HEK293T (cell line): ENCODE results near the gene GRIN2C.

ENCODE experiments used
- CTCF ChIA-PET: fragments of 350-600 bp; formaldehyde crosslinking; extraction: SDS; loops from one replicate; lab custom pipeline; 2021; ENCODE audit warnings: antibody characterized with exemption, inconsistent platforms; lab: Yijun Ruan, JAX
- POLR2A ChIA-PET: fragments of 350-600 bp; formaldehyde crosslinking; extraction: SDS; loops from one replicate; lab custom pipeline; 2020; ENCODE audit warnings: antibody characterized with exemption, inconsistent platforms; lab: Yijun Ruan, JAX
- DNase-seq: peaks from one replicate; pipeline ENCODE4 v3.0.0; 2012; ENCODE audit warnings: mixed read lengths; ENCODE audit errors: extremely low spot score
- ARNT ChIP-seq: fragments of 450-650 bp; IDR thresholded peaks from 2 replicates; pipeline ENCODE4 v1.6.1; 2017; ENCODE audit warnings: mild to moderate bottlenecking
- BHLHE40 ChIP-seq: fragments of 450-650 bp; IDR thresholded peaks from 2 replicates; pipeline ENCODE4 v1.6.1; 2016; ENCODE audit warnings: mild to moderate bottlenecking, moderate library complexity, borderline replicate concordance
- CTBP1 ChIP-seq: fragments of 450-650 bp; IDR thresholded peaks from 2 replicates; pipeline ENCODE4 v1.6.1; 2016; ENCODE audit warnings: borderline replicate concordance
- ELF4 ChIP-seq: fragments of 450-650 bp; IDR thresholded peaks from 2 replicates; pipeline ENCODE4 v1.6.1; 2017; ENCODE audit warnings: antibody characterized with exemption
- FOXA1 ChIP-seq: fragments of 450-650 bp; IDR thresholded peaks from 2 replicates; pipeline ENCODE4 v1.6.1; 2016; ENCODE audit warnings: mild to moderate bottlenecking
- FOXK2 ChIP-seq: fragments of 450-650 bp; IDR thresholded peaks from 2 replicates; pipeline ENCODE4 v1.6.1; 2016; ENCODE audit warnings: mild to moderate bottlenecking
- FOXM1 ChIP-seq: fragments of 450-650 bp; IDR thresholded peaks from 2 replicates; pipeline ENCODE4 v1.6.1; 2017; ENCODE audit warnings: mild to moderate bottlenecking, borderline replicate concordance
- HDGF ChIP-seq: fragments of 450-650 bp; IDR thresholded peaks from 2 replicates; pipeline ENCODE4 v1.6.1; 2017; ENCODE audit warnings: antibody characterized with exemption, borderline replicate concordance
- L3MBTL2 ChIP-seq: fragments of 450-650 bp; conservative IDR thresholded peaks from 2 replicates; pipeline ENCODE4 v1.6.1; 2016; ENCODE audit warnings: mild to moderate bottlenecking
- LEF1 ChIP-seq: fragments of 450-650 bp; IDR thresholded peaks from 2 replicates; pipeline ENCODE4 v1.6.1; 2017; ENCODE audit warnings: mild to moderate bottlenecking, borderline replicate concordance
- NFRKB ChIP-seq: fragments of 450-650 bp; IDR thresholded peaks from 2 replicates; pipeline ENCODE4 v1.6.1; 2016; ENCODE audit warnings: mild to moderate bottlenecking, moderate library complexity
- PKNOX1 ChIP-seq: fragments of 450-650 bp; IDR thresholded peaks from 2 replicates; pipeline ENCODE4 v1.6.1; 2016
- SP1 ChIP-seq: fragments of 450-650 bp; IDR thresholded peaks from 2 replicates; pipeline ENCODE4 v1.6.1; 2017
- SUZ12 ChIP-seq: fragments of 450-650 bp; IDR thresholded peaks from 2 replicates; pipeline ENCODE4 v1.6.1; 2016; ENCODE audit warnings: mild to moderate bottlenecking
- TARDBP ChIP-seq: fragments of 450-650 bp; IDR thresholded peaks from 2 replicates; pipeline ENCODE4 v1.6.1; 2016
- ZNF384 ChIP-seq: fragments of 450-650 bp; IDR thresholded peaks from 2 replicates; pipeline ENCODE4 v1.6.1; 2016

GRIN2C gene

GRCh38 chr17:74882517-74883240 lies 23.0 kb upstream of the GRIN2C start:
- POLR2A ChIA-PET = interaction anchor here (1.5 kb wide), 1 partner anchor 10 kb away, joined by 16 read pairs; the partner anchor contains the start of gene FDXR

GRCh38 chr17:74881073-74881472 lies 21.4 kb upstream of the GRIN2C start:
- POLR2A ChIA-PET = interaction anchor here (0.5 to 1.5 kb wide), 2 partner anchors 8 kb away, joined by 4 to 16 read pairs; partner anchors contain the start of gene FDXR
- DNase-seq = no peak
- CTCF ChIA-PET = no interaction called here
- TF ChIP-seq ARNT (no peak), L3MBTL2 (no peak), ZNF384 (no peak), HDGF (no peak)

More at GRCh38 chr17:74882517-74883240, 23.0 kb upstream of the GRIN2C start:
- DNase-seq = no peak
- TF ChIP-seq TARDBP (no peak), HDGF (no peak), CTBP1 (no peak), LEF1 (no peak), FOXK2 (no peak), ELF4 (no peak), SUZ12 (no peak), FOXA1 (no peak), ZNF384 (no peak), SP1 (no peak), FOXM1 (no peak), NFRKB (no peak), L3MBTL2 (no peak), BHLHE40 (no peak), ARNT (no peak), PKNOX1 (no peak)
- CTCF ChIA-PET = interaction anchor here (0.6 kb wide), 1 partner anchor 286 kb away, joined by 3 read pairs; no protein-coding TSS in a partner anchor

- DNase-seq = no peak
- TF ChIP-seq CTBP1 (no peak), ARNT (no peak), L3MBTL2 (no peak), SP1 (no peak), SUZ12 (no peak), TARDBP (no peak), BHLHE40 (no peak), HDGF (no peak), FOXK2 (no peak), ELF4 (no peak), PKNOX1 (no peak)
- ChIA-PET CTCF (interaction anchor here (1.5 kb wide), 1 partner anchor 14 kb away, joined by 3 read pairs; no protein-coding TSS in a partner anchor), POLR2A (interaction anchor here (1.3 to 1.5 kb wide), 2 partner anchors 133 kb away, joined by 3 to 6 read pairs; partner anchors contain the start of gene MRPL58)
Measured at GRCh38 chr17:74879308-74879707, 19.6 kb upstream of the GRIN2C start.

- TF ChIP-seq NFRKB (no peak), ARNT (no peak), BHLHE40 (no peak), L3MBTL2 (no peak), ZNF384 (no peak), HDGF (no peak), FOXM1 (no peak), ELF4 (no peak), TARDBP (no peak), SUZ12 (no peak), PKNOX1 (no peak), CTBP1 (no peak), FOXK2 (no peak), FOXA1 (no peak), SP1 (no peak), LEF1 (no peak)
- ChIA-PET CTCF (interaction anchor here (1.2 kb wide), 1 partner anchor 82 kb away, joined by 3 read pairs; no protein-coding TSS in a partner anchor), POLR2A (interaction anchor here (1.5 kb wide), 1 partner anchor 134 kb away, joined by 6 read pairs; the partner anchor contains the start of gene MRPL58)
- DNase-seq = no peak
Measured at GRCh38 chr17:74878658-74879057, 19.0 kb upstream of the GRIN2C start.

GRCh38 chr17:74877592-74878548 lies 18.2 kb upstream of the GRIN2C start:
- ChIA-PET CTCF (interaction anchor here (1.2 kb wide), 1 partner anchor 83 kb away, joined by 3 read pairs; no protein-coding TSS in a partner anchor), POLR2A (interaction anchor here (1.0 to 1.5 kb wide), 2 partner anchors 26 to 134 kb away, joined by 3 to 6 read pairs; partner anchors contain the start of gene MRPL58)
- no peak for DNase-seq
- TF ChIP-seq FOXK2 (no peak), NFRKB (no peak), FOXA1 (no peak)
